Brain pericyte (primary cell): ENCODE results near the gene C3orf20.
"Not testable (repeated sequence)": the region's sequence is repeated elsewhere in the genome, so short reads cannot be mapped to it uniquely, and the experiment has no call there.

ENCODE experiments used
- DNase-seq: peaks from one replicate; pipeline ENCODE4 v3.0.0-alpha.2; 2012; ENCODE audit warnings: low read depth, low spot score

Gene C3orf20

GRCh38 chr3:14699643-14700042 is 24.7 kb downstream of the C3orf20 start:
- no peak for DNase-seq

- DNase-seq: no peak
Observed at GRCh38 chr3:14700891-14701290, 25.9 kb downstream of the C3orf20 start.

- no peak for DNase-seq
Observed at GRCh38 chr3:14701676-14702075, 26.7 kb downstream of the C3orf20 start.

GRCh38 chr3:14703128-14703750 is 28.3 kb downstream of the C3orf20 start:
- no peak for DNase-seq

GRCh38 chr3:14703791-14704190 is 28.9 kb downstream of the C3orf20 start:
- no peak for DNase-seq

GRCh38 chr3:14706096-14706495 is 31.2 kb downstream of the C3orf20 start:
- no peak for DNase-seq

- no peak for DNase-seq
Observed at GRCh38 chr3:14716591-14716990, 41.6 kb downstream of the C3orf20 start.

GRCh38 chr3:14717307-14717706 is 42.4 kb downstream of the C3orf20 start:
- DNase-seq: no peak

- DNase-seq: no peak
Observed at GRCh38 chr3:14718539-14718938, 43.6 kb downstream of the C3orf20 start.

GRCh38 chr3:14719006-14719405 is 44.1 kb downstream of the C3orf20 start:
- no peak for DNase-seq

- no peak for DNase-seq
Observed at GRCh38 chr3:14721126-14721864, 46.4 kb downstream of the C3orf20 start.

- no peak for DNase-seq
Observed at GRCh38 chr3:14725013-14725412, 50.1 kb downstream of the C3orf20 start.

- DNase-seq: peak; percentile 11
Observed at GRCh38 chr3:14725564-14726440, 50.9 kb downstream of the C3orf20 start.

- DNase-seq: no peak
Observed at GRCh38 chr3:14726441-14726780, 51.5 kb downstream of the C3orf20 start.

- no peak for DNase-seq
Observed at GRCh38 chr3:14728113-14728512, 53.2 kb downstream of the C3orf20 start.

- no peak for DNase-seq
Observed at GRCh38 chr3:14730703-14731382, 55.9 kb downstream of the C3orf20 start.

GRCh38 chr3:14740983-14741382 is 66.0 kb downstream of the C3orf20 start:
- no peak for DNase-seq

- no peak for DNase-seq
Observed at GRCh38 chr3:14741510-14741909, 66.6 kb downstream of the C3orf20 start.

GRCh38 chr3:14744556-14744955 is 69.6 kb downstream of the C3orf20 start:
- no peak for DNase-seq

- no peak for DNase-seq
Observed at GRCh38 chr3:14750650-14751049, 75.7 kb downstream of the C3orf20 start.

- DNase-seq: not testable (repeated sequence)
Observed at GRCh38 chr3:14752979-14753378, 78.0 kb downstream of the C3orf20 start.

GRCh38 chr3:14757153-14757700 is 82.3 kb downstream of the C3orf20 start:
- DNase-seq: no peak
